ENCODE results near the gene HOMER1. TPM values are rescaled to one million over a fixed set of nuclear protein-coding genes. Genes with fewer than 3 reads are reported as not detected.
A peak's percentile ranks its signal among the peaks of the same experiment; 100 is the strongest.

HOMER1 gene
- total RNA-seq, 4 donors from 2014 or later, result 23.5 to 51.0 (median 33.0) TPM

GRCh38 chr5:79510638-79511037 is 3.3 kb downstream of the HOMER1 start:
- intact Hi-C loops (cut with DNase I; ENCODE audit: low total_unique reads) (loop anchor here (5.0 kb wide), 1 partner anchor 182 kb away; no protein-coding TSS in a partner anchor), in situ Hi-C loops (cut with MboI; ENCODE audit: low sequenced_read_pairs in 4 of 4) (no loop called here)
- Histone ChIP-seq H3K27ac (peak overlapping the region; percentile 93 to 97 (median 96)), H3K4me3 (peak overlapping the region; percentile 78 to 91 (median 82)), H3K36me3 (no peaks in the 10 kb centered on the region), H3K27me3 (no peaks in the 10 kb centered on the region), H3K4me1 (peaks cover 30 to 41% of the 10 kb centered on the region in 2 donors), H3K9me3 (no peaks in the 10 kb centered on the region)
- DNase-seq (no peak), ATAC-seq (no peak)
- no peak for TF ChIP-seq POLR2A (IDR thresholded peaks at IDR 0.05)
- TF ChIP-seq, protein P1, sequence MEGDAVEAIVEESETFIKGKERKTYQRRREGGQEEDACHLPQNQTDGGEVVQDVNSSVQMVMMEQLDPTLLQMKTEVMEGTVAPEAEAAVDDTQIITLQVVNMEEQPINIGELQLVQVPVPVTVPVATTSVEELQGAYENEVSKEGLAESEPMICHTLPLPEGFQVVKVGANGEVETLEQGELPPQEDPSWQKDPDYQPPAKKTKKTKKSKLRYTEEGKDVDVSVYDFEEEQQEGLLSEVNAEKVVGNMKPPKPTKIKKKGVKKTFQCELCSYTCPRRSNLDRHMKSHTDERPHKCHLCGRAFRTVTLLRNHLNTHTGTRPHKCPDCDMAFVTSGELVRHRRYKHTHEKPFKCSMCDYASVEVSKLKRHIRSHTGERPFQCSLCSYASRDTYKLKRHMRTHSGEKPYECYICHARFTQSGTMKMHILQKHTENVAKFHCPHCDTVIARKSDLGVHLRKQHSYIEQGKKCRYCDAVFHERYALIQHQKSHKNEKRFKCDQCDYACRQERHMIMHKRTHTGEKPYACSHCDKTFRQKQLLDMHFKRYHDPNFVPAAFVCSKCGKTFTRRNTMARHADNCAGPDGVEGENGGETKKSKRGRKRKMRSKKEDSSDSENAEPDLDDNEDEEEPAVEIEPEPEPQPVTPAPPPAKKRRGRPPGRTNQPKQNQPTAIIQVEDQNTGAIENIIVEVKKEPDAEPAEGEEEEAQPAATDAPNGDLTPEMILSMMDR (IDR thresholded peaks at IDR 0.05 in 4 of 5, conservative IDR thresholded peaks at IDR 0.05 in 1 of 5), result no peak

DNA sequence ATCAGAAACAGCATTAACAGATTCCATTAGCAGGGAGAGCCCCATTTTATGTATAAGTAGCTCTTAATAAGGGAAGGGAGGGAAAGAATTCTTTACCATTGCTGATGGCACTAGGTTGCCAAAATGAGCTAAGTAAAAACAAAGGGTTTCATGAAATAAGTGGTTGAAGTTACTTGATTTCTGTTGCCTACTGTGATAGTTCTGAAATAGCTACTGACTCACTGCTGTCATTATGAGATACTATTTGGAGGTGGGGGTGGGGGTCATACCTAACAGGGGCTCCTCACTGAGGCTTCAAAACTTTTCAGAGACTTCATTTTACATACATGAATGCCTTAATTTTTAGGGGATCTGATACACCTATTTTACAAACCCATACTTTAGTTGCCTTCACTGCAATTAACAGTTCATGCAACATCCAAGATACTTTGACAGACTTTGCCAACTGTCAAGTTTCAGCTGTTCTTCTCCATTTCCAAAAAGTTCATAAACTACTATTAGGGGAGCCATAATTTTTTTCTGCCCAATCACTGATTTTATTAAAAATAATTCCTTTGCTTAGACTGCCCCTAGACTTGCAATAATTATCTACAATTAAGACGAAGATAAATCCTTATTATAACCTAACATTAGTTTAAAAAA is 4.6 kb downstream of the HOMER1 start:
- H3K27ac ChIP-seq, result peak overlapping the region; percentile 93 to 97 (median 96)

DNA sequence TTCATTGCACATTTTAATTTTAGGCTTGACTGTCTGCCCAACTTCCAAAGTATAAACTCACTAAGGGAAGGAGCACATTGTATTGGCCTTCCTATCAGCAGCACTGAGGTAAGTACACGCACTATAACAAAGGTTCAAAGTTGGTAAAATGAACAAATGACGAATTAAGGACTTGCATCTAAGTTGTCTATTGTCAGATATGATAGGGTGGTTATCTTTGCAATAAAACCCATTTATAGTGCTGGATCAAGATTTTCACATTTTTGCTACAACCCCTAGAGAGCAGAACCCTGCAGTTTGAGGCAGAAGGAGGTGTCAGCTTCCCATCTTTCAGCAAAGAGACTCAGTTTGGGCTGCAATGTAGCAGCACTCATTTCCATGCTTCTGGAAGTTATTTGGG is 5.1 kb downstream of the HOMER1 start:
- Histone ChIP-seq H3K27ac (peak overlapping the region; percentile 93 to 97 (median 96)), H3K9me3 (no peaks in the 10 kb centered on the region), H3K27me3 (no peaks in the 10 kb centered on the region), H3K4me3 (peak overlapping the region; percentile 12 to 16 (median 15)), H3K4me1 (peaks cover 30 to 41% of the 10 kb centered on the region in 2 donors), H3K36me3 (no peaks in the 10 kb centered on the region)
- TF ChIP-seq, protein P1 (IDR thresholded peaks at IDR 0.05 in 4 of 5, conservative IDR thresholded peaks at IDR 0.05 in 1 of 5), result no peak
- no peak for TF ChIP-seq POLR2A (IDR thresholded peaks at IDR 0.05)
- ATAC-seq (no peak), DNase-seq (no peak)
- in situ Hi-C loops (cut with MboI; ENCODE audit: low sequenced_read_pairs in 4 of 4), result no loop called here
- intact Hi-C loops (cut with DNase I; ENCODE audit: low total_unique reads), result loop anchor here (5.0 kb wide), 1 partner anchor 304 kb away; no protein-coding TSS in a partner anchor

More for the DNA sequence above, 4.6 kb downstream of the HOMER1 start:
- intact Hi-C loops (cut with DNase I; ENCODE audit: low total_unique reads), result loop anchor here (5.0 kb wide), 1 partner anchor 303 kb away; no protein-coding TSS in a partner anchor
- no peak for TF ChIP-seq POLR2A (IDR thresholded peaks at IDR 0.05)
- TF ChIP-seq, protein P1 (IDR thresholded peaks at IDR 0.05 in 4 of 5, conservative IDR thresholded peaks at IDR 0.05 in 1 of 5), result no peak
- peaks cover 30 to 41% of the 10 kb centered on the region in 2 donors for H3K4me1 ChIP-seq
- ATAC-seq (peak; percentile 32 to 38), DNase-seq (no peak)
- no peaks in the 10 kb centered on the region for H3K36me3 ChIP-seq
- no peaks in the 10 kb centered on the region for H3K9me3 ChIP-seq
- in situ Hi-C loops (cut with MboI; ENCODE audit: low sequenced_read_pairs in 4 of 4), result no loop called here
- H3K27me3 ChIP-seq, result no peaks in the 10 kb centered on the region
- H3K4me3 ChIP-seq, result peak overlapping the region; percentile 78 to 91 (median 82)

- Histone ChIP-seq H3K36me3 (no peaks in the 10 kb centered on the region), H3K9me3 (no peaks in the 10 kb centered on the region), H3K4me1 (peaks cover 30 to 40% of the 10 kb centered on the region in 2 donors), H3K27ac (peak overlapping the region; percentile 93 to 97 (median 96)), H3K4me3 (peak overlapping the region in 3 of 4 donors; percentile 7 to 16 (median 16)), H3K27me3 (no peaks in the 10 kb centered on the region)
- intact Hi-C loops (cut with DNase I; ENCODE audit: low total_unique reads) (loop anchor here (5.0 kb wide), 1 partner anchor 304 kb away; no protein-coding TSS in a partner anchor), in situ Hi-C loops (cut with MboI; ENCODE audit: low sequenced_read_pairs in 4 of 4) (no loop called here)
- ATAC-seq, result peak; percentile 42 to 64
- DNase-seq, result no peak
- no peak for TF ChIP-seq POLR2A (IDR thresholded peaks at IDR 0.05)
- TF ChIP-seq, protein P1 (IDR thresholded peaks at IDR 0.05 in 4 of 5, conservative IDR thresholded peaks at IDR 0.05 in 1 of 5), result no peak
Observed at GRCh38 chr5:79508354-79508753, 5.6 kb downstream of the HOMER1 start.

All from gastrocnemius medialis (tissue), 4 donors.